HepG2 (cell line): ENCODE data around the gene ATPAF1. TPM values are rescaled to one million over a fixed set of nuclear protein-coding genes. Genes with fewer than 3 reads are reported as not detected.

Experiments used
- CREB1 ChIP-seq, 2 experiments: fragments of 450-650 bp in 1 of 2; IDR thresholded peaks; 2 replicates each; pipeline ENCODE4 v1.6.1; 2016 to 2017; ENCODE audit warnings: control low read depth in 1 of 2, mild to moderate bottlenecking in 1 of 2, missing compliant biosample characterization in 1 of 2, missing genetic modification characterization in 1 of 2
- DPF2 ChIP-seq: sonication (generic); formaldehyde crosslinking; IDR thresholded peaks from 2 replicates; pipeline ENCODE4 v1.4.0; 2020; ENCODE audit warnings: mild to moderate bottlenecking, low read depth, missing genetic modification reagents, borderline replicate concordance
- RARA ChIP-seq: IDR thresholded peaks from 2 replicates; pipeline ENCODE4 v1.6.1; 2016; ENCODE audit warnings: missing genetic modification reagents, missing compliant biosample characterization
- SMAD1 ChIP-seq: sonication (generic); formaldehyde crosslinking; IDR thresholded peaks from 2 replicates; pipeline ENCODE4 v1.4.0; 2020; ENCODE audit warnings: missing genetic modification reagents, low read depth, mild to moderate bottlenecking, borderline replicate concordance
- ZFP91 ChIP-seq: sonication (generic); formaldehyde crosslinking; IDR thresholded peaks from 2 replicates; pipeline ENCODE4 v1.9.0; 2022; ENCODE audit warnings: missing genetic modification reagents, mild to moderate bottlenecking, borderline replicate concordance
- ZFYVE20 ChIP-seq: sonication (generic); formaldehyde crosslinking; IDR thresholded peaks from 2 replicates; pipeline ENCODE4 v1.8.0; 2023; ENCODE audit warnings: low read depth, mild to moderate bottlenecking, moderate library complexity, missing genetic modification reagents, borderline replicate concordance
- ZNF563 ChIP-seq: sonication (generic); formaldehyde crosslinking; IDR thresholded peaks from 2 replicates; pipeline ENCODE4 v1.8.0; 2022; ENCODE audit warnings: mild to moderate bottlenecking, moderate library complexity, missing genetic modification reagents
- ZNF615 ChIP-seq: sonication (generic); formaldehyde crosslinking; IDR thresholded peaks from 2 replicates; pipeline ENCODE4 v1.5.0; 2020; ENCODE audit warnings: mild to moderate bottlenecking, missing genetic modification reagents, borderline replicate concordance
- ZNF687 ChIP-seq: sonication (generic); formaldehyde crosslinking; IDR thresholded peaks from 2 replicates; pipeline ENCODE4 v1.5.1; 2020; ENCODE audit warnings: mild to moderate bottlenecking, missing genetic modification reagents, moderate library complexity
- polyA plus RNA-seq, 8 experiments: library from polyadenylated mRNA; depleted of rRNA in 3 of 8; stranded (reverse) in 7 of 8; unstranded in 1 of 8; fragments of >200 nt; fragmentation: Illumina TruSeq in 4 of 8; extraction: Trizol in 4 of 8; gene quantifications; 2 replicates each; pipeline versions ENCODE4 v1.2.1 to v1.2.3, GENCODE V29; 2011 to 2016; ENCODE audit warnings: low read depth in 4 of 8, missing spikeins in 1 of 8, mixed read lengths in 1 of 8; ENCODE audit not compliant: insufficient read depth in 1 of 8
- total RNA-seq, 5 experiments: library from RNA; depleted of rRNA; stranded (reverse); fragments of >200 nt; fragmentation: Illumina TruSeq; extraction: Trizol; gene quantifications; 2 replicates each; pipeline ENCODE4 v1.2.3, GENCODE V29; 2016; ENCODE audit warnings: low read depth in 1 of 5
- TF ChIP-seq, protein P1 (sequence below): sonication (generic); formaldehyde crosslinking; IDR thresholded peaks from 2 replicates; pipeline ENCODE4 v1.4.0; 2020; ENCODE audit warnings: missing genetic modification reagents
- TF ChIP-seq, protein P2 (sequence below): sonication (generic); formaldehyde crosslinking; IDR thresholded peaks from 2 replicates; pipeline ENCODE4 v1.4.0; 2020; ENCODE audit warnings: missing genetic modification reagents
- TF ChIP-seq, protein P3 (sequence below): IDR thresholded peaks from 2 replicates; pipeline ENCODE4 v1.6.1; 2018; ENCODE audit warnings: missing genetic modification reagents, mild to moderate bottlenecking, missing compliant biosample characterization

ATPAF1 gene
- total and polyA plus RNA-seq, 2 of the 13 experiments (the other 11 are each of a cell fraction or from before 2014, with no cell fraction given) = 66.6 to 76.7 TPM

DNA sequence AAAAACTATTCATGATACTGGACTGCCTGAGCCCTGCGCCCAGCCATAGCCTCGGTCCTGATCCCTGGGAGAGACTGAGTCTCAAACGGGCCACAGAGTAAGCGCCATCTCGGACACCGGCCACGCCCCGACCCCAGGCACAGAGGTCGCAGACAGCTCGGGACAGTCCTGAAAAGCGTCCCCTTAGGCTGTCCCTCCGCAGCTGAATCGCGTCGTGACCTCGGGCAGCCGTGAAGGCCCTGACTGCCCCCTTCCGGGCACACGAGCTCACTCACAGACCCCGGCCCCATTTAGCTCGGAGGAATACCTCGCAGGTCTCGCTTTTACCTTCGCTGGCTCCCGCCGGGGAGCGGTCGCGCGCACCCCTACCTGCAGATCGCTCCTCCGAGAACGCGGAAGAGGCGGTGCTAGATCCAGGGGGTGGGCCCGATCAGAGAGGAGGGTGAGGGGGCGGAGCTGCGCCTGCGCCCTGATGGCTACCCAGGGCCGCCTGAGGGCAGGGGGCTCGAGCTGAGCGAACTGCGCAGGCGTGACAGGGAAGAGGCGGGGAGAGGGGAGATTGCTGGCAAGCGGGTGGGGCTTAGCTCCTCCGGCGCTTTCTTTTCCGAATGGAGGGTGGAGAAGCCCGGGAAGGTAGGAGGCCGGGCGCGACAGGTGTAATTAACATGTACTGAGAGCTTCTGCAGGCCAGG lies 64.2 kb downstream of the ATPAF1 start, which contains the start of gene MKNK1 (continued):
- TF ChIP-seq ZNF687 = peak; percentile 85
- TF ChIP-seq ZNF615 (CRISPR knock-in tag) = no peak
- TF ChIP-seq ZFP91 = peak; percentile 80; the same call in 1 of the 2 replicates
- TF ChIP-seq DPF2 = no peak
- TF ChIP-seq, protein P1, sequence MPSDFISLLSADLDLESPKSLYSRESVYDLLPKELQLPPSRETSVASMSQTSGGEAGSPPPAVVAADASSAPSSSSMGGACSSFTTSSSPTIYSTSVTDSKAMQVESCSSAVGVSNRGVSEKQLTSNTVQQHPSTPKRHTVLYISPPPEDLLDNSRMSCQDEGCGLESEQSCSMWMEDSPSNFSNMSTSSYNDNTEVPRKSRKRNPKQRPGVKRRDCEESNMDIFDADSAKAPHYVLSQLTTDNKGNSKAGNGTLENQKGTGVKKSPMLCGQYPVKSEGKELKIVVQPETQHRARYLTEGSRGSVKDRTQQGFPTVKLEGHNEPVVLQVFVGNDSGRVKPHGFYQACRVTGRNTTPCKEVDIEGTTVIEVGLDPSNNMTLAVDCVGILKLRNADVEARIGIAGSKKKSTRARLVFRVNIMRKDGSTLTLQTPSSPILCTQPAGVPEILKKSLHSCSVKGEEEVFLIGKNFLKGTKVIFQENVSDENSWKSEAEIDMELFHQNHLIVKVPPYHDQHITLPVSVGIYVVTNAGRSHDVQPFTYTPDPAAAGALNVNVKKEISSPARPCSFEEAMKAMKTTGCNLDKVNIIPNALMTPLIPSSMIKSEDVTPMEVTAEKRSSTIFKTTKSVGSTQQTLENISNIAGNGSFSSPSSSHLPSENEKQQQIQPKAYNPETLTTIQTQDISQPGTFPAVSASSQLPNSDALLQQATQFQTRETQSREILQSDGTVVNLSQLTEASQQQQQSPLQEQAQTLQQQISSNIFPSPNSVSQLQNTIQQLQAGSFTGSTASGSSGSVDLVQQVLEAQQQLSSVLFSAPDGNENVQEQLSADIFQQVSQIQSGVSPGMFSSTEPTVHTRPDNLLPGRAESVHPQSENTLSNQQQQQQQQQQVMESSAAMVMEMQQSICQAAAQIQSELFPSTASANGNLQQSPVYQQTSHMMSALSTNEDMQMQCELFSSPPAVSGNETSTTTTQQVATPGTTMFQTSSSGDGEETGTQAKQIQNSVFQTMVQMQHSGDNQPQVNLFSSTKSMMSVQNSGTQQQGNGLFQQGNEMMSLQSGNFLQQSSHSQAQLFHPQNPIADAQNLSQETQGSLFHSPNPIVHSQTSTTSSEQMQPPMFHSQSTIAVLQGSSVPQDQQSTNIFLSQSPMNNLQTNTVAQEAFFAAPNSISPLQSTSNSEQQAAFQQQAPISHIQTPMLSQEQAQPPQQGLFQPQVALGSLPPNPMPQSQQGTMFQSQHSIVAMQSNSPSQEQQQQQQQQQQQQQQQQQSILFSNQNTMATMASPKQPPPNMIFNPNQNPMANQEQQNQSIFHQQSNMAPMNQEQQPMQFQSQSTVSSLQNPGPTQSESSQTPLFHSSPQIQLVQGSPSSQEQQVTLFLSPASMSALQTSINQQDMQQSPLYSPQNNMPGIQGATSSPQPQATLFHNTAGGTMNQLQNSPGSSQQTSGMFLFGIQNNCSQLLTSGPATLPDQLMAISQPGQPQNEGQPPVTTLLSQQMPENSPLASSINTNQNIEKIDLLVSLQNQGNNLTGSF (CRISPR knock-in tag) = no peak
- 0 out of 2 replicates have a peak, but pooled peaks have one; percentile 22 for TF ChIP-seq ZNF563 (CRISPR knock-in tag)
- TF ChIP-seq, protein P2, sequence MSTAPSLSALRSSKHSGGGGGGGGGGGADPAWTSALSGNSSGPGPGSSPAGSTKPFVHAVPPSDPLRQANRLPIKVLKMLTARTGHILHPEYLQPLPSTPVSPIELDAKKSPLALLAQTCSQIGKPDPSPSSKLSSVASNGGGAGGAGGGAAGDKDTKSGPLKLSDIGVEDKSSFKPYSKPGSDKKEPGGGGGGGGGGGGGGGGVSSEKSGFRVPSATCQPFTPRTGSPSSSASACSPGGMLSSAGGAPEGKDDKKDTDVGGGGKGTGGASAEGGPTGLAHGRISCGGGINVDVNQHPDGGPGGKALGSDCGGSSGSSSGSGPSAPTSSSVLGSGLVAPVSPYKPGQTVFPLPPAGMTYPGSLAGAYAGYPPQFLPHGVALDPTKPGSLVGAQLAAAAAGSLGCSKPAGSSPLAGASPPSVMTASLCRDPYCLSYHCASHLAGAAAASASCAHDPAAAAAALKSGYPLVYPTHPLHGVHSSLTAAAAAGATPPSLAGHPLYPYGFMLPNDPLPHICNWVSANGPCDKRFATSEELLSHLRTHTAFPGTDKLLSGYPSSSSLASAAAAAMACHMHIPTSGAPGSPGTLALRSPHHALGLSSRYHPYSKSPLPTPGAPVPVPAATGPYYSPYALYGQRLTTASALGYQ (CRISPR knock-in tag) = 0 out of 2 replicates have a peak, but pooled peaks have one; percentile 18
- TF ChIP-seq, protein P3, sequence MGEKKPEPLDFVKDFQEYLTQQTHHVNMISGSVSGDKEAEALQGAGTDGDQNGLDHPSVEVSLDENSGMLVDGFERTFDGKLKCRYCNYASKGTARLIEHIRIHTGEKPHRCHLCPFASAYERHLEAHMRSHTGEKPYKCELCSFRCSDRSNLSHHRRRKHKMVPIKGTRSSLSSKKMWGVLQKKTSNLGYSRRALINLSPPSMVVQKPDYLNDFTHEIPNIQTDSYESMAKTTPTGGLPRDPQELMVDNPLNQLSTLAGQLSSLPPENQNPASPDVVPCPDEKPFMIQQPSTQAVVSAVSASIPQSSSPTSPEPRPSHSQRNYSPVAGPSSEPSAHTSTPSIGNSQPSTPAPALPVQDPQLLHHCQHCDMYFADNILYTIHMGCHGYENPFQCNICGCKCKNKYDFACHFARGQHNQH (CRISPR knock-in tag) = peak; percentile 73; the same call in 1 of the 2 replicates
- no peak for TF ChIP-seq CREB1 (IDR thresholded peaks at IDR 0.05)
- TF ChIP-seq CREB1 (CRISPR knock-in tag; IDR thresholded peaks at IDR 0.05) = peak; percentile 15; the same call in 1 of the 2 replicates
- no peak for TF ChIP-seq SMAD1 (CRISPR knock-in tag)
- no peak for TF ChIP-seq RARA (CRISPR knock-in tag)
- TF ChIP-seq ZFYVE20 (CRISPR knock-in tag) = no peak
